Loucy (cell line): ENCODE measurements around the gene AKAP9.
"Not testable (repeated sequence)": the region's sequence is repeated elsewhere in the genome, so short reads cannot be mapped to it uniquely, and the experiment has no call there.

Experiments
- H2AFZ ChIP-seq: fragments of 200-600 bp; sonication (generic); 2 replicates; pipeline ENCODE4 v1.6.0; 2016; ENCODE audit warnings: antibody characterized with exemption, mild to moderate bottlenecking, low read length, moderate library complexity
- H3F3A ChIP-seq: fragments of 200-600 bp; 2 replicates; pipeline ENCODE4 v1.6.0; 2016; ENCODE audit warnings: antibody characterized with exemption, low read depth, mild to moderate bottlenecking
- H3K27me3 ChIP-seq: fragments of 200-600 bp; sonication (generic); 2 replicates; pipeline ENCODE4 v1.6.1; 2014; ENCODE audit warnings: low read length, mild to moderate bottlenecking; ENCODE audit not compliant: insufficient read depth, poor library complexity, severe bottlenecking
- H3K36me3 ChIP-seq: fragments of 200-600 bp; sonication (generic); 2 replicates; pipeline ENCODE4 v1.6.1; 2016; ENCODE audit warnings: low read length; ENCODE audit not compliant: insufficient read depth
- H3K4me1 ChIP-seq: fragments of 200-600 bp; sonication (generic); 2 replicates; pipeline ENCODE4 v1.5.1; 2014; ENCODE audit warnings: low read length, mild to moderate bottlenecking; ENCODE audit not compliant: insufficient read depth, poor library complexity, severe bottlenecking
- H3K4me2 ChIP-seq: fragments of 200-600 bp; sonication (generic); 2 replicates; pipeline ENCODE4 v1.6.0; 2014; ENCODE audit warnings: antibody characterized with exemption, low read length, low read depth, mild to moderate bottlenecking; ENCODE audit not compliant: poor library complexity, severe bottlenecking
- H3K4me3 ChIP-seq: fragments of 200-600 bp; sonication (generic); 2 replicates; pipeline ENCODE4 v1.5.1; 2014; ENCODE audit warnings: low read length, mild to moderate bottlenecking, mixed read lengths; ENCODE audit not compliant: poor library complexity, severe bottlenecking
- H3K79me2 ChIP-seq: fragments of 200-600 bp; sonication (generic); 2 replicates; pipeline ENCODE4 v1.6.1; 2014; ENCODE audit warnings: low read length; ENCODE audit not compliant: insufficient read depth
- H3K9ac ChIP-seq: fragments of 200-600 bp; sonication (generic); 2 replicates; pipeline ENCODE4 v1.6.0; 2014; ENCODE audit warnings: mild to moderate bottlenecking, low read depth, low read length, moderate library complexity; ENCODE audit not compliant: poor library complexity, severe bottlenecking
- H3K9me2 ChIP-seq: fragments of 200-600 bp; sonication (generic); replicated peaks from 2 replicates; pipeline ENCODE4 v1.6.1; 2016; ENCODE audit warnings: low read depth, low read length, mixed read lengths
- H3K9me3 ChIP-seq: fragments of 200-600 bp; sonication (generic); 2 replicates; pipeline ENCODE4 v1.6.1; 2014; ENCODE audit warnings: mild to moderate bottlenecking, antibody characterized with exemption, low read length, low read depth; ENCODE audit not compliant: insufficient read depth
- H4K20me1 ChIP-seq: fragments of 200-600 bp; sonication (generic); 2 replicates; pipeline ENCODE4 v1.6.0; 2014; ENCODE audit warnings: antibody characterized with exemption, low read length, mild to moderate bottlenecking; ENCODE audit not compliant: insufficient read depth, poor library complexity, severe bottlenecking
- EZH2phosphoT487 ChIP-seq: fragments of 200-600 bp; IDR thresholded peaks from 2 replicates; pipeline ENCODE4 v1.6.1; 2018; ENCODE audit warnings: antibody characterized with exemption, mild to moderate bottlenecking, moderate library complexity, borderline replicate concordance
- TF ChIP-seq, protein P1 (sequence below): fragments of 200-600 bp; sonication (generic); conservative IDR thresholded peaks from 2 replicates; pipeline ENCODE4 v1.5.1; 2014; ENCODE audit warnings: mild to moderate bottlenecking, antibody characterized with exemption, low read length

Gene AKAP9

GRCh38 chr7:91949221-91950009 lies 8.8 kb downstream of the AKAP9 start:
- Histone ChIP-seq H3K9ac (peak overlapping the region; percentile 31), H3K4me3 (peak overlapping the region; percentile 28), H3K4me1 (peaks cover 33% of the 10 kb centered on the region), H2AFZ (no peak overlapping the region), H3K79me2 (peaks cover 97% of the 10 kb centered on the region), H3K4me2 (peak overlapping the region; percentile 45), H3K36me3 (no peaks in the 10 kb centered on the region), H3K9me3 (peaks cover 5% of the 10 kb centered on the region; the same call in 1 of the 2 replicates), H3K27me3 (no peaks in the 10 kb centered on the region), H4K20me1 (peaks cover 52% of the 10 kb centered on the region), H3K9me2 (no peaks in the 10 kb centered on the region), H3F3A (peaks cover 4% of the 10 kb centered on the region; the same call in 1 of the 2 replicates)
- TF ChIP-seq EZH2phosphoT487 = no peak

GRCh38 chr7:91953618-91954017 lies 13.0 kb downstream of the AKAP9 start:
- H3K9ac ChIP-seq = no peak overlapping the region
- no peaks in the 10 kb centered on the region for H3K9me3 ChIP-seq
- no peak for TF ChIP-seq EZH2phosphoT487
- TF ChIP-seq, protein P1, sequence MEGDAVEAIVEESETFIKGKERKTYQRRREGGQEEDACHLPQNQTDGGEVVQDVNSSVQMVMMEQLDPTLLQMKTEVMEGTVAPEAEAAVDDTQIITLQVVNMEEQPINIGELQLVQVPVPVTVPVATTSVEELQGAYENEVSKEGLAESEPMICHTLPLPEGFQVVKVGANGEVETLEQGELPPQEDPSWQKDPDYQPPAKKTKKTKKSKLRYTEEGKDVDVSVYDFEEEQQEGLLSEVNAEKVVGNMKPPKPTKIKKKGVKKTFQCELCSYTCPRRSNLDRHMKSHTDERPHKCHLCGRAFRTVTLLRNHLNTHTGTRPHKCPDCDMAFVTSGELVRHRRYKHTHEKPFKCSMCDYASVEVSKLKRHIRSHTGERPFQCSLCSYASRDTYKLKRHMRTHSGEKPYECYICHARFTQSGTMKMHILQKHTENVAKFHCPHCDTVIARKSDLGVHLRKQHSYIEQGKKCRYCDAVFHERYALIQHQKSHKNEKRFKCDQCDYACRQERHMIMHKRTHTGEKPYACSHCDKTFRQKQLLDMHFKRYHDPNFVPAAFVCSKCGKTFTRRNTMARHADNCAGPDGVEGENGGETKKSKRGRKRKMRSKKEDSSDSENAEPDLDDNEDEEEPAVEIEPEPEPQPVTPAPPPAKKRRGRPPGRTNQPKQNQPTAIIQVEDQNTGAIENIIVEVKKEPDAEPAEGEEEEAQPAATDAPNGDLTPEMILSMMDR = peak; percentile 67
- H3K79me2 ChIP-seq = peaks cover 96% of the 10 kb centered on the region
- H3F3A ChIP-seq = peaks cover 4% of the 10 kb centered on the region; the same call in 1 of the 2 replicates
- peaks cover 37% of the 10 kb centered on the region for H4K20me1 ChIP-seq
- H3K36me3 ChIP-seq = no peaks in the 10 kb centered on the region
- no peak overlapping the region for H2AFZ ChIP-seq
- no peak overlapping the region for H3K4me3 ChIP-seq
- no peaks in the 10 kb centered on the region for H3K9me2 ChIP-seq
- no peaks in the 10 kb centered on the region for H3K27me3 ChIP-seq
- H3K4me2 ChIP-seq = peak overlapping the region; percentile 27
- H3K4me1 ChIP-seq = peaks cover 14% of the 10 kb centered on the region

GRCh38 chr7:91956464-91956863 lies 15.8 kb downstream of the AKAP9 start:
- not testable (repeated sequence) for H3K4me1 ChIP-seq, H3K9ac ChIP-seq, H3K9me2 ChIP-seq, H3K27me3 ChIP-seq, H3K36me3 ChIP-seq, H2AFZ ChIP-seq, H3K4me2 ChIP-seq, H3F3A ChIP-seq, H3K9me3 ChIP-seq, H3K4me3 ChIP-seq
- Histone ChIP-seq H3K79me2 (peaks cover 93% of the 10 kb centered on the region), H4K20me1 (peaks cover 27% of the 10 kb centered on the region)

- peaks cover 24% of the 10 kb centered on the region for H4K20me1 ChIP-seq
- no peaks in the 10 kb centered on the region for H3K36me3 ChIP-seq
- H2AFZ ChIP-seq = no peak overlapping the region
- H3K9me3 ChIP-seq = no peaks in the 10 kb centered on the region
- peaks cover 4% of the 10 kb centered on the region for H3K4me1 ChIP-seq
- H3K4me3 ChIP-seq = no peak overlapping the region
- H3K79me2 ChIP-seq = peaks cover 93% of the 10 kb centered on the region
- no peaks in the 10 kb centered on the region for H3F3A ChIP-seq
- no peak overlapping the region for H3K9ac ChIP-seq
- H3K27me3 ChIP-seq = no peaks in the 10 kb centered on the region
- TF ChIP-seq, protein P1 = no peak
- TF ChIP-seq EZH2phosphoT487 = no peak
- H3K9me2 ChIP-seq = no peaks in the 10 kb centered on the region
- H3K4me2 ChIP-seq = no peak overlapping the region
These were observed 16.6 kb downstream of the AKAP9 start for GRCh38 chr7:91957232-91957631.
